RWPE1 (cell line): Measurements from ENCODE around the gene ELMO3.
A peak's percentile ranks its signal among the peaks of the same experiment; 100 is the strongest.

Experiments
- CTCF ChIA-PET: fragments of 350-600 bp; sonication (Branson Sonifier 250); formaldehyde crosslinking; extraction: SDS; loops from one replicate; lab custom pipeline; 2021; lab: Yijun Ruan, JAX
- POLR2A ChIA-PET: fragments of 400-600 bp; formaldehyde crosslinking; extraction: SDS; loops from one replicate; lab custom pipeline; 2020; ENCODE audit warnings: antibody characterized with exemption; ENCODE audit not compliant: low non-redundant PET; lab: Yijun Ruan, JAX
- DNase-seq: peaks from one replicate; pipeline ENCODE4 v3.0.0; 2012; ENCODE audit warnings: low spot score
- H3K27ac ChIP-seq: fragments of 450-650 bp; 2 replicates; pipeline ENCODE4 v1.5.1; 2017
- CTCF ChIP-seq: fragments of 450-650 bp; conservative IDR thresholded peaks from 2 replicates; pipeline ENCODE4 v1.5.1; 2017; ENCODE audit warnings: low read depth, mild to moderate bottlenecking

The ELMO3 gene

DNA sequence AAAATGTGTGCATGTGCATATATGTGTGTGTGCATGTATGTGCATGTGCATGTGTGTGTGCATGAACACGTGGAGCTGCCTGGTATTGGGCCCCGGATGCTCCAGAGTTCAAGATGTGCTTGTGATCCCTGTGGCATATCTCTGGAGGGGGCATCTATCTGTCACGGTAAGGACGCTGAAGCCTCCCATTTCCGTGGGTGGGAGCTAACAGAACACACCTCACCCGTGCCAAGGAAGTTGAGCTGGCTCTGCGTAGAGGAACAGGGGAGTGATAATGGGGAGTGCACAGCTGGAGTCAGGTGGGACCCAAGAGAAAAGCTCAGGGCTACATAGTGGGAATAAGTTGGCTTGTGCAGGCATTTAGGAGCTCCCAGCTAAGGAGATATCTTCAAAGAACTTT is 12.7 kb downstream of the ELMO3 start:
- TF ChIP-seq CTCF, result no peak
- no peak for DNase-seq
- POLR2A ChIA-PET, result interaction anchor here (2.2 kb wide), 1 partner anchor 35 kb away, joined by 14 read pairs; no protein-coding TSS in a partner anchor
- H3K27ac ChIP-seq, result peak overlapping the region; percentile 93
- CTCF ChIA-PET, result interaction anchor here (1.0 to 4.2 kb wide), 2 partner anchors 13 to 56 kb away, joined by 3 to 19 read pairs; partner anchors contain the start of gene ELMO3

GRCh38 chr16:67212766-67213165 is 13.8 kb downstream of the ELMO3 start:
- ChIA-PET CTCF (interaction anchor here (0.7 to 4.2 kb wide), 3 partner anchors 14 to 187 kb away, joined by 3 to 19 read pairs (median 4); partner anchors contain the start of gene ELMO3), POLR2A (interaction anchor here (0.7 to 2.2 kb wide), 2 partner anchors 34 to 58 kb away, joined by 3 to 14 read pairs; no protein-coding TSS in a partner anchor)
- DNase-seq, result peak; percentile 79
- H3K27ac ChIP-seq, result peak overlapping the region; percentile 93
- TF ChIP-seq CTCF, result no peak

- peak overlapping the region; percentile 93 for H3K27ac ChIP-seq
- ChIA-PET POLR2A (interaction anchor here (2.2 kb wide), 1 partner anchor 33 kb away, joined by 14 read pairs; no protein-coding TSS in a partner anchor), CTCF (interaction anchor here (4.2 kb wide), 1 partner anchor 14 kb away, joined by 19 read pairs; the partner anchor contains the start of gene ELMO3)
- no peak for TF ChIP-seq CTCF
- no peak for DNase-seq
Measured at GRCh38 chr16:67213197-67214019, 14.5 kb downstream of the ELMO3 start.

DNA sequence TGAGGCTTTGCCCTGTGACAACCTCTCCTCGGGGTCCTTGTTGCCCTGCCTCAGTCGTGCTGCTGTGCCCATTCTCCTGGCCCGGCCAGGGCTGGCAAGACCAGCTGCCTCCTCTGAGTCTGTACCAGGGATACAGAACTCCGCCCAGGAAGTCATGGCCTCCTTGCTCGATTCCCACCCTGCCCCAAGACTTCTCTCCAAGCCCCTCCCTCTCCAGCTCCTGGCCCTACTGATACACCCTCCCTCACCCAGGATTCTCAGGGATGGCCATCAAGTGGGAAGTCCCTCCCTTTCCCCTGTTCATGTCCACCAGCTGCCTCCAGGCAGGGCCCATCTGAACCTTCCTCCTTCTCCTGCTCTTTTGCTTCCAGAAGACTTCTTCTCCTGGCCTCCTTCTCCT is 16.8 kb downstream of the ELMO3 start:
- no peak for DNase-seq
- ChIA-PET CTCF (no interaction called here), POLR2A (no interaction called here)
- TF ChIP-seq CTCF, result no peak
- peak overlapping the region; percentile 11 for H3K27ac ChIP-seq

DNA sequence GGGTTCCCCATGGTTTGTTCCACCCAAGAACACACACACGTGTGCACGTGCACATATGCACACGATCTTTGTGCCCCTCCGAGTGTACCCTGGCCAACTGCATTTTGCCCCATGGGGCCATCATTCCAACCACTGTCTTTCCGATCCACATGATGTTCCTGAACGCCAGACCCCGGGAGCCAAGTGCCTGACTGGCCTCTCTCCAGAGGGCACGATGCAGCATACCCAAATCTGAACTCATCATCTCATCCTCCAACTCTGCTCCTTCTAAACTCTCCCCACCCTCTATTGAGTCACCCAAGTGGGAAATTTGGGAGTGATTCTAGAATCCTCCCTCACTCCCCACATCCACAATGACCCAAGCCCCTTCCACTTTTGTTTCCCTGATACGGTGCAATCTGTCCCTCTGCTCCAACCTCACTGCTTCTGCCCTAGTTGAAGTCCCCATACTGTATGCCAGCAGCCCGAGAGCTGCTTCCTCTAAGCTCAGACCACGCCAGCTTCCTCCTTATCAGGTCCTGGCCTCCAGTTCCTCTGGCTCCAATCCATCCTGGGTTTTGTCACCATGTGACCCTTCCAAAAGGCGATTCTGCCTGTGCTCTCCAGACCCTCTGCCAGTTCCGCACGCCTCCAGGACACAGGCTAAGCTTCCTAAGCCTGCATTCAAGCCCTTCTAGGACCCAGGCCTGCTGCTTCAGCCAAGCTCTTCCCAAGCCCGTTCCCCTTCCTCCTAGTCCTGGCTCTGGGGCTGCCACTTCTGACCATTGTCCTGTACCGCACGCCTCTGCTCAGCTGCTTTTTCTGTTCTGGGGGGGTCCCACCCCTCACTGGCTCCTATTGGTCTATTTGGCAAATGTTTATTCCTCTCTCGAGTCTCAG is 17.9 kb downstream of the ELMO3 start:
- ChIA-PET CTCF (no interaction called here), POLR2A (interaction anchor here (0.5 kb wide), 1 partner anchor 21 kb away, joined by 3 read pairs; no protein-coding TSS in a partner anchor)
- H3K27ac ChIP-seq, result peak overlapping the region; percentile 24
- no peak for DNase-seq
- TF ChIP-seq CTCF, result no peak

- no peak for DNase-seq
- POLR2A ChIA-PET, result no interaction called here
- CTCF ChIA-PET, result interaction anchor here (0.6 kb wide), 1 partner anchor 9 kb away, joined by 4 read pairs; no protein-coding TSS in a partner anchor
- TF ChIP-seq CTCF, result no peak
- no peak overlapping the region; the same call in 1 of the 2 replicates for H3K27ac ChIP-seq
Measured at GRCh38 chr16:67223992-67224391, 25.1 kb downstream of the ELMO3 start.
